Nucleus accumbens (tissue), 56 donors: ENCODE measurements around the gene LSM12.

Experiments
- DNase-seq, 56 donors: peaks; one replicate each; lab custom pipeline; 2025; lab: John Stamatoyannopoulos, UW

The LSM12 gene

DNA sequence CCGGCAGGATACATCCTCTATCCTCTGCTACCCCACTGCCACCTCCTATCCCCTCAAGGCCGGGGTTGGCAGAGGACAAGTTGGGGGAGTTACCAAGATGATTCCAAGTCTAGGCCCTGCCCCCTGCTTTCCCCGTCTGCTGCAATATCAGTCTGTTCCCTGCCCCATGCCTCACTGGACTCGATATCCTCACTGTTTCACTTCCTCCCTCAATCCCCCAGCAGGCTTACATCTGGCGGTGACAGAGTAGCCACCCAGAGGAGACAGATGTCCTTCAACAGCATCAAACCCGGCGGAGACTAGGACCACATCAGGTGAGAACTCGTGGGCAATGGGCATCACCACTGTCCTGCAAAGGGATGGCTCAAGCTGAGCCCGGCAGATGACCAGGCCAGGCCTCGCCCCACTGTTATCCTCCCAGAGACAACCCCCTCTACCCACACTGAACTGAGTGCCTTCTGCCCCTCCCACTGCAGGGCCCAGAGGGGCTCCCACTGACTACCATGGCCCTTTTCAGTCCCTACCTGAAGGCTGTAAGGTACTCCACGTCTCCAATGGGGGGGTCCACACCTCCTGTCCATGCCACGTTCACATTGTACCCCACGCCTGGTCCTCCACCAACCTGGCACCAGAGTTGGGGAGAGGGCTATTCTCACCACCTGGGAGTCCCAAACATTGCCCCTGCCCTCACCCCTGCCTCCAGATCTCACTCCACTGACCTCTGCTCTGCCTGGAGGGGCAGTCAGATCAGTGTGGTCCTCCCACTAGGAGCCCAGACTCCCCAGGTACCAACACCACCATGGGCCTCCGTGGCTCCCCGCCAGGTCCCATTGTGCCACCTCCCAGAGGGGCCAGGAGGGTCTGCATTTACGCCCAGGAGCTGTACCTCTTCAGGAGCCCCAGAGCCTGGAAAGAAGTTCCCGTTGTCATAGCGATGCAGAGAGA is 13.7 kb upstream of the LSM12 start:
- no peak for DNase-seq

DNA sequence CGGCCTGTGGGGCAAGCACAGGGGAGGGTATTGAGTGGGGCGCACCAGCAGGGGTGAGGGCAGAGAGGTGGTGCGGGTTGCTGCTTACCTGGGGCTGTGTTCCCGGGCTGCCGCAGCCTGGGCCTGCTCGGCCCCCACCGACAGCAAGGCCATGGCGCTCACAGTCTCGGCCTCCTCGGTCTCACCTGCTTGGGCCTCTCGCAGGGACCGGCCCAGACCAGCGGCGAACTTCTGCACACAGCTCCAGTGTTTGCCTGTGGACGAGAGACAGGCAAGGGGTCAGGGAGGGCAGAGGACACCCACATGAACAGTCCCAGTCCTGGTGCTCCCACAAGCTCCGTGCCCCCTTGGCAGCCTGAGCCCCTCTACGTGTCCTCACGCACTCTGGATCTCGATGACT is 11.9 kb upstream of the LSM12 start:
- no peak for DNase-seq

DNA sequence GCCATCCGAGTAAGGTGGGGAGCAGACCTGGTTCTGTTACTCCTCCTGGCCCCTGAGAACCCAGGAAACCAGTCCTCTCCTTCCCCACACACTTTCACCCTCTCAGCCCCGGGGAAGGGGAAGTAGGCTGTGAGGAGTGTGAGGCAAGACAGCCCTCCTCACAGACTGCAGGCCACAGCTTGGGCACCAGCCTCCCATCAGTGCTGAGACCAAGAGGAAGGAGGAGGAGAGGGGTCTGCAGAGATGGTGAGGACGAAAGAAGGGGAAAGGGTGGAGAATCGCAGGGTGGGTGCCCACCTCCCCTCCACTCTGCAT is 11.1 kb upstream of the LSM12 start:
- no peak for DNase-seq

DNA sequence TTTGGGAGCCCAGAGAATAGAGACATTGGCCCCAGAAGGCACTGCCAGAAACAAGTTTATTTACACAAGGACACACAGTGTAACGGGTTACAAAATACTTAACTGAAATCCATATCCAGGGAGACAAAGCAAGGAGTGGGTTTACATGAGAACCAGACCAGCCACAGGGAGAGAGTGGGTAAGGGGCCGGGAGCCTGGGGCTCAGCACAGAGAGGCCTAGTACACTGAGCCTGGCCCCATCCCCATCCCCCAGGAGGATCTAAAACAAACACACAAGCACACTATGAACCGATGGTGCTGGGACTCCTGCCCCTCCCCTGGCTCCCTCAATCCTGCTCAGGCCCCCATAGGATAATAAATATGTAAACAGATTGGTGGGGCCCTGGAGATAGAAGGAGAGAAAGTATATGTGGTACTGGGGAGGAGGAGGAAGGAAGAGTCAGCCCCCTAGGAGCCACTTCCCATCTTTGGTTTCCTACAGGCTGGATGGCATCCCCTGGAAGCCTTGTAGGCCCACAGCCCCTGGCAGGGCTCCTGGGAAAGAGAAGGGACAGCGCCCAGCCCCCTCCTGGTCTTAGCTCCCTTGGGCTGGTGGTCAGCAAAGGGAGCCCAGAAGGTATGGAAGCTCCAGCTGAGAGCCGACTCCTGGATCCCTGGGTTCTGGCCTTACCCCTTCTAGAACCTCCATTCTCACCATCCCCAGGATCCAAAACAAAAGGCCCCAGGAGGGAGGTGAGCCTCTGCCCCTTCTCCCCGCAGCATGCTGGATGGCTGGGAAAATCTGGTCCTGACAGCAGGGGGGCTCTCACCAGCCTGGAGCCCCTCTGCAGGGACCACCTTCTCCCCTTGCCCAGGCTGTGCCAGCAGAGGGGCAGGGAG is 10.5 kb upstream of the LSM12 start:
- DNase-seq: no peak

DNA sequence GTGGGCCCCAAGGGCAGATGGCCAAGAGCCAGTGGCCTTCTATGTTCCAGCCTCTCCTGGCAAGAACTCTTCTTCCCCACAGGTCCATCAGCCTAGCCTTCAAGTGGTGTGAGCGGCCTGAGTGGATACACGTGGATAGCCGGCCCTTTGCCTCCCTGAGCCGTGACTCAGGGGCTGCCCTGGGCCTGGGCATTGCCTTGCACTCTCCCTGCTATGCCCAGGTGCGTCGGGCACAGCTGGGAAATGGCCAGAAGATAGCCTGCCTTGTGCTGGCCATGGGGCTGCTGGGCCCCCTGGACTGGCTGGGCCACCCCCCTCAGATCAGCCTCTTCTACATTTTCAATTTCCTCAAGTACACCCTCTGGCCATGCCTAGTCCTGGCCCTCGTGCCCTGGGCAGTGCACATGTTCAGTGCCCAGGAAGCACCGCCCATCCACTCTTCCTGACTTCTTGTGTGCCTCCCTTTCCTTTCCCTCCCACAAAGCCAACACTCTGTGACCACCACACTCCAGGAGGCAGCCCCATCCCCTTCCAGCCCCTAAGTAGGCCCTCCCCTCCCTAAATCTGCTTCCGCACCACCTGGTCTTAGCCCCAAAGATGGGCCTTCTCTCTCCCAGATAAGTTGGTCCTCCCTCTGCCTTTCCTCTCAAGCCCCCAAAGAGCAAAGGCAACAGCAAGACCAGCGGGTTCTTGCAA is 9.3 kb upstream of the LSM12 start:
- no peak for DNase-seq

DNA sequence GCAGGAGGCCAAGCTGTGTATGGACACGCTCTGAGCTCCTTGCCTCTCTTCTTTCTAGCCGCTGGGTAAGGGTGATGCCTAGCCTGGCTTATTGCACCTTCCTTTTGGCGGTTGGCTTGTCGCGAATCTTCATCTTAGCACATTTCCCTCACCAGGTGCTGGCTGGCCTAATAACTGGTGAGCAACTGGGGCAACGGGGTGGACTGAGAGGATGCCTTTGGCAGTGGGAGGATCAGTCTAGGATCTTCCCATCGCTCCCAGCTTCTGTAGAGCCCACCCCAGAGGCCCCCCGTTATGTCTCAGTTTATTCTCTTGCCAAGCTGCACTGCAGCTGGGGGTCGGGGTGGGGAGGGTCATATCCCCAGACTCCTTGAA is 8.4 kb upstream of the LSM12 start:
- DNase-seq: no peak

DNA sequence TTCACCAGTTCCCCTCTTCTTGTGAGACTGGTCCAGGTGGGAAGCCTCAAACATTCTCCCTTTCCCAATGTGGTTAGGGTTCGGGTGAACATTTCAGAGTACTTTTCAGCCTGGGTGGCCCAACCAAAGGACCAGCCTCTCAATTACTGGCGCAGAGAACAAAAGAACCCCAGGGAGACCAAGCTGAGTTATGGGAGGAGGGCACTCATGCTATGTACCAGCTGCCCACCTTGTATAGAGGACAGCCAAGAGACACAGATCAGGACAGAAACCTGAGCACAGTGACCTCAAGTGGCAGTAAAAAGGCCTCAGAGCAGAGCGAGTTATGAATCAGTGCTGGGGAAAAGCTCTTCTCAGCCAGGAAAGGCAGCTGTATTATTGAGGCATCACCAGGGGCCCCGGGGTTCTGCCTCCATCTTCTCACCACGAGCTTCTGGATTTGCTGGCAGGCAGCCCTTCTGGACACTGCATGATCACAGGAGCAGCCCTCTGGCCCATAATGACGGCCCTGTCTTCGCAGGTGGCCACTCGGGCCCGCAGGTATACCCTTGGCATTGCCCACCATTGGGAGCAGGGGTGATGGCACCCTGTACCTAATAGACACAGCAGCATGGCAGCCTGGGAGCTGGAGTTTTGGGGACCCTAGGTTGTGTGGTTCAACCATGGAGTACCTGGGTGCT is 7.9 kb upstream of the LSM12 start:
- no peak for DNase-seq

DNA sequence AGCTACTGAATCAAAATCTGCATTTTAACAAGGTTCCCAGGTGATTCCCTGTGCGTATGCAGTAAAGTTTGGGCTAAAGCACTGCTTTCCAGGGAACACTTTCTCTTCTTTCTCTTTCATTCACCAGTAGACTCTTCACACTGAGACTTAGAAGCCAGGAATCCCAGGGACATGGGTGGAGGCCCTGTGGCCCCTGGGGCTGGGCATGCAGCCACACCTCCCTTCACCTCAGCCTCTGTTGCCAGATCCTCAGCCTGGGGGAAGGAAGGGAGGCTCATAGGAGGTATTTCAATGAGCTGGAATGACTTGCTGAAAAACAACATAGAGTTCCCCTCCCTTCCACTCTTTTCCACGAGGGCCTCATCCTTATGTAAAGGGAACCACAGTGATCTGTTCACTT is 5.3 kb upstream of the LSM12 start:
- DNase-seq: no peak

DNA sequence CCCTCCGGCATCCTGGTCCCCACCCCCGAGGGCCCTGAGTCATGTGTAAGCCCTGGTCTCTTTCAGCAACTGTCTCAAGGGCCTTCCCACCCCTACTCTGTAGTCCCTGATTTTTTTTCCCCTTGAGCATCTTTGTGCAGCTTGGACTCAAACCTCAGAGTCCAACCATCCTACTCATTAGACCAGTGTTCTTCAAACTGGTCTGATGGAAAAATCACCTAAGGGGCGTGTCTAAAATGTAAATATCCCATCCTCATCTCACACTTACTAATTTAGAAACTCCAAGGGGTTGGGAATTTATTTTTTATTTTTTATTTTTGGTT is 4.7 kb upstream of the LSM12 start:
- peak in 1 of 56 donors; percentile 51 for DNase-seq

DNA sequence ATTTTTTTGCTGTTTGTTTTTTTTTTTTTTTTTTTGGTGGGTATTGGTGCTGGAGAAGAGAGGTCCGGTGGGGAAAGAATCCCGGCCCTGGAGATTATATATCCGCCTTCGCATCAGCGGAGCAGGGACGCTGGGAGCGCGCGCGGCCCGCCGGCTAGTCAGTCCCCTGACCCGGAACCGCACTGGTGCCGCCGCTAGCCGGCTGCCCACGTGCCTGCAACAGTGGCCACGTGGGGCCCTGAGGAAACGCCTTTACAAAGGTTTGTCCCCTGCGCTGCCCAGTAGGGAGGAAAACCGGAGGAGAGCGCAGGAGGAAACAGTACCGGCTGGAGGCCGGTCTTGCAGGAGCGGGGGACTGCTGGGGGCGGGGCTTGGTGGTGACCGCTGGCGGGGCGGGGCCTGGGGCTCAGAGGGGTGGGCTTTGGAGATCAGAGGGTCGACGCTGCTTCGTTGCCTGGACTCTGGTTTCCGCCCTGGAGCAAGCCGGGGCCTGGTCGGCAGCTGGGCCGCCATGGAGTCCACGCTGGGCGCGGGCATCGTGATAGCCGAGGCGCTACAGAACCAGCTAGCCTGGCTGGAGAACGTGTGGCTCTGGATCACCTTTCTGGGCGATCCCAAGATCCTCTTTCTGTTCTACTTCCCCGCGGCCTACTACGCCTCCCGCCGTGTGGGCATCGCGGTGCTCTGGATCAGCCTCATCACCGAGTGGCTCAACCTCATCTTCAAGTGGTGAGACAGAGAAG is 4.2 kb upstream of the LSM12 start, which contains the start of gene G6PC3:
Gene G6PC3, plus strand, starts transcription at position 281 of the 743 bp plus-strand sequence. Its CDS starts 231 bp downstream, at position 512.
- peak; percentile 64 to 97 (median 91) for DNase-seq

DNA sequence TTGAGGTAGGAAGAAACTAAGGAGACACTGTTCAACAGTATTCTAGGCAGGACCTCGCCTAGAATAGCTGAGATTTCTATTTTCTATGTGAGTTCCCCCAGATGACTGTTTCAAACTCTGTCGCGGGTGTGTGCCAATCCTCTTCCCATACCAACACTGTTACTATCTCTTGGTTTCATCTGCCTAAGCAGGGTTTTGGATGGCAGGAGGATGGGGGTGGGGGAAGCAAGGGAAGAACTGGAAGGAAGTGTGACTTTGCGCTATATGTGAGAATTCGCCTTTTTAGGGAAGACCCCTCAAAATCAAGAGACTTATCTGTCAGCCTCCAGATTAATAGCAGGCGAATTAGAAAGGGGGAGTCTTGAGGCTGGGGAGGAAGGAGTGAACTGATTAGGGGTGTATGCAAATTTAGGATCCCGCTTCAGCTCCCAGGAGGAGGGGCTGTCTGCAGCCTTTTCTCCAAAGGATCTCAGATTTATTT is 3.5 kb upstream of the LSM12 start:
- DNase-seq: peak in 17 of 56 donors; percentile 9 to 58 (median 28)

DNA sequence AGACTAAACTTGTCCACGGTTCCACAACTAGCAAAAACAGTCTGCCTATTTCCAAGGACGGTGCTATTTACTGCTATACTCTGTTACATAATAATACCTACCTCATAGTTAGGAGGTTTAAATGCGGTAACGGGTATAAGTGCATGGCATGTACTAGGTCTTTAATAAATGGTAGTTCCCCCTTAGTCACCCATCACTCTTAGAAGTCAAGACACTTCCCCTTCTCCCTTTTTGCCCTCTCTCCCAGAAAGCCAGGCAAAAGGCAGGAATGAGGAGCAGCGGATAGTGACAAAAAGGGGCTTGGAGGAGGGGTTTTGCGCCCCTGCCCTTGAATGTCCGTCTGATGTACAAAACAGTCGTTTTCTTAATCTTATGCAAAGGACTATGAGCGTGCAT is 1.1 kb upstream of the LSM12 start:
- DNase-seq: no peak

DNA sequence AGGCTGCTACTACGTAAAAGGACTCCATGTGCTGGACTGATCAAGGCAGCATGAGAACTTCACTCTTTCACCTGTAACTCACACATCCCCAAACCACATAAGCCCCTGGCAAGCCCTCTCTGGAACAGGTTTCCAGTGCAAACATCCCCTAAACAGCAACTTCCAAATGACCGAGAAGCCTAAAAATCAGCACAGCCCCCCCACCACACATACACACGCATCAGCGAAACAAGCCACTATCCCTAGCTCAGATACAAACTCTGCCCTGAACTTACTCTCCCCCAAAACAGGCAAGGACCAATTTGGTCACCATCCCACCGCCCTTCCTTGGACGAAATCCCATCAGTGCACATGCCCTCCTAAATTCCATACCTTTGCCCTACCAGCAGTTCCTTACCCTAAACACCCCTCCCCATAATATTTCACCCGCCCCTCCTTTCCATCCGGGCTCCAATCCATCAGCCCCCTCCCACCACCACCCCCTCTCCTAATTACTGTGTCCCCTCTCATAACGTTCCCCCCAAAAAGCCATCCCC is 735 bp downstream of the LSM12 start:
- no peak for DNase-seq

DNA sequence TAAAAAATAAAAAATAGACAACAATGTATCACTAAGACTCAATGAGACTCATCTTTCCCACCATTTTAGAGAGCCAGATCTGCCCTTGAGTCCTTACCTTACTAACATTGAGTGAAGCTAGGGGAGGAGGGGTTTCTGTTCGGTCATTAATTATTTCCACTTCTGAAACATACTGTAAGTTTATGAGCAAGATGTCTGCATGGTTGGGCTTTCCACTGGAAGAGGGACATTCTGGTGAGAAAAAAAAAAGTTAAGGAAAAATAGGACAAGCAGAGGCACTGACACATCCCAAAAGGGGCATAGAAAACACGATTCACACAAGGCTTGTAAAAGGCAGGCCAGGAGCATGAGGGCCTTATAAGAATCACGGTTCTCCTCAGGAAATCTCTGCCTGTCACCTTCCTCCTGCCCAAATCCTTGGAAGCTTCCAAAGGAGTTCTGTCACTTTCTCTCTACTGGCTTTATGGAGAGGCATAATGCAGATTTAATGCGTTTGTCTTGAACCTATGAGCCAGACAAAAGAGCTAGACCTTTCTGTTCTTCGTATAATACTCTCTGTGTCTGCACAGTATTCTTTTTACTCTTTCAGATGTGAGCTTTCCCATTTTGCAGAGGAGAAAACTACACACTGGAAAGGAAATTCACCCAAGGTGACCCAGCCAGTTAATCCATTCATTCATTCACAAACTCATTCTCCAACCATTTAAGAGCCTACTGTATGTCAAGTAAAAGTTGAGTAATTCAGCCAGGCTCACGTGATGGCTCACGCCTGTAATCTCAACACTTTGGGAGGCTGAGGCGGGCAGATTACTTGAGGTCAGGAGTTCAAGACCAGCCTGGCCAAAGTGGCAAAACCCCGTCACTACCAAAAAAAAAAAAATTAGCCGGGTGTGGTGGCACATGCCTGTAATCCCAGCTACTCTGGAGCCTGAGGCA is 2.5 kb downstream of the LSM12 start:
- DNase-seq: no peak

DNA sequence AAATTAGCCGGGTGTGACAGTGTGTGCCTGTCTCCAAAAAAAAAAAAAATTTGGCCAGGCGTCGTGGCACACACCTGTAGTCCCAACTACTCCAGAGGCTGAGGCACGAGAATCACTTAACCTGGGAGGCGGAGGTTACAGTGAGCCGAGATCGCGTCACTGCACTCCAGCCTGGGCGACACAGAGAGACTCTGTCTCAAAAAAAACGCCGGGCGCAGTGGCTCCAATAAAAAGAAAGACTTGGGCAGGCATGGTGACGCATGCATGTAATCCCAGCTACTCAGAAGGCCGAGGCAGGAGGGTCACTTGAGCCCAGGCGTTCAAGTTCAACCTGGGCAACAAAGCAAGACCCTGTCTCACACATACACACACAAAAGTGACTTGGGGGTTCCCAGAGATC is 3.6 kb downstream of the LSM12 start:
- no peak for DNase-seq

DNA sequence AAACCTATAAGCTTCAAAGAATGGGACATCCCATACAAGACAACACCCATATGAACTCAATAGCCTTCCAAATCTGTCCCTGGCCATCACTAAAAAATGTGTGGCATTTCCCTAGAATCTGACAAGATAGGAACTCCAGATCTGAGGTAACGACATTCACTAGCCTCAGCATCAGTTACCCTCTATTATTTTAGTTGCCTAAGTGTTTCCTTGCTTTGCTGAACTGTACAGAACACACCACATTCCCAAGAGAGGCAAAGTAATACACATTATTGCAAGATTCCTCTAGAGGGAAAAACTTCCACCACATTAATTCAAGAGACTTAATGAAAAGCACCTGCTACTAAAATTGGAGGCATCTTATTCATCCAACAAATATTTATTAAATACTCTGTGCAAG is 5.0 kb downstream of the LSM12 start:
- no peak for DNase-seq

DNA sequence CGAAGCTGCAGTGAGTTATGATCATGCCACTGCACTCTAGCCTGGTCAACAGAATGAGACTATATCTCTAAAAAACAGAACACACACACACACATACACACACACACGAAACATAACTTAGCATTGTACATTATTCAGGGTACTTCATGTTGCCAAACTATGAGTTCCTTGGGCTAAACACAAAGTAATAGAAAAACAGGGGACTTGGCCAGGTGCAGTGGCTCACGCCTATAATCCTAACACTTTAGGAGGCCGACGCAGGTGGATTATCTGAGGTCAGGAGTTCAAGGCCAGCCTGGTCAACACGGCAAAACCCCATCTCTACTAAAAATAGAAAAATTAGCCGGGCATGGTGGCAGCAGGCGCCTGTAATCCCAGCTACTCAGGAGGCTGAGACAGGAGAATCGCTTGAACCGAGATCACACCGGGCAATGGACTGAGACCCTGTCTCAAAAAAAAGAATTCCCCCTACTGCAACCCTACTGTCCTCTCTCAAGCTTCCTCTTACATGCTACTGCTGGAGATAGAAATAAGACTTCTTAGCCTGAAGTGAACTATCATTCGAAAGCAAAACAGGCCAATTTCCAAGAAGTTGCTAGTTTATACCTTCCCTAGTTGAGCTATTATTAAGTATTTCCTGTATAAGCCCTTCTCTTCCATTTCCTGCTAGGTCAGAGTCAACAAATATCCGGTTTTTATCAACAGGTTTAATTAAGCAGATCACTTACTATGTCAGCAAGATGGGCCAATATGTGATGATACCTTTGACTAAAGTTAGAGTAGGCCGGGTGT is 7.2 kb downstream of the LSM12 start:
- no peak for DNase-seq
